GM18502 (cell line): ENCODE data around the gene TIPARP.
"Not testable (repeated sequence)": the region's sequence is repeated elsewhere in the genome, so short reads cannot be mapped to it uniquely, and the experiment has no call there.

Experiments
- ATAC-seq: cut with Tn5 transposase; IDR thresholded peaks from one replicate; pipeline ENCODE4 v1.9.1; 2021; ENCODE audit warnings: mild to moderate bottlenecking; ENCODE audit not compliant: unreplicated experiment, poor library complexity

Gene TIPARP

GRCh38 chr3:156732715-156733421 lies 58.5 kb downstream of the TIPARP start:
- no peak for ATAC-seq

DNA sequence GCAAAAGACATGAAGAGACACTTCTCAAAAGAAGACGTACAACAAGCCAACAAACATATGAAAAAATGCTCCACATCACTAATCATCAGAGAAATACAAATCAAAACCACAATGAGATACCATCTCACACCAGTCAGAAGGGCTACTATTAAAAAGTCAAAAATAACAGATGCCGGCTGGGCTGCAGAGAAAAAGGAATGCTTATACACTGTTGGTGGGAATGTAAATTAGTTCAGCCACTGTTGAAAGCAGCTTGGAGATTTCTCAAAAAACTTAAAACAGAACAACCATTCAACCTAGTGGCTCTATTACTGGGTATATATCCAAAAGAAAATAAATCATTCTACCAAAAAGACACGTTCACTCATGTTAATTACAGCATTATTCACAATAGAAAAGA lies 60.3 kb downstream of the TIPARP start:
- not testable (repeated sequence) for ATAC-seq

- ATAC-seq: no peak
Measured at GRCh38 chr3:156735471-156735870, 61.1 kb downstream of the TIPARP start.

GRCh38 chr3:156737049-156737448 lies 62.7 kb downstream of the TIPARP start:
- ATAC-seq: not testable (repeated sequence)

DNA sequence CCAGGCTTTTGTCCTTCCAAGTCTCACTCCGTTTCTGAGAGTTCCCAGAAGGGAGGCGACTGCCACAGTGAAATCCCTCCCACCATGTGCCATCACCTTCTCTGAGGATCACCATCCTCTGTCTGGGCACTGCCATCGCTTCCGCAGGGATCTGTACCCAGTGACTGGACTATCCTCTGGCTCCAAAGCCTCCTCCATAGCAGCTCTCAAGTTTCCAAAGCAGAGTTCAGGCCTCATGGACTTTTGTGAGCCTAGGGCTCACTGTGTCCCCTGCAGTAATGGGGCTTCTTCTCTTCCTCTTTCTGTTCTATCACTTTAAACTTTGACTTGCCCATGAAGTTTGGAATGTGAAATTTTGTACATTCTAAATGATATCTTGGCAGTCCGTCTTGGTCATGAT lies 63.9 kb downstream of the TIPARP start:
- ATAC-seq: no peak

DNA sequence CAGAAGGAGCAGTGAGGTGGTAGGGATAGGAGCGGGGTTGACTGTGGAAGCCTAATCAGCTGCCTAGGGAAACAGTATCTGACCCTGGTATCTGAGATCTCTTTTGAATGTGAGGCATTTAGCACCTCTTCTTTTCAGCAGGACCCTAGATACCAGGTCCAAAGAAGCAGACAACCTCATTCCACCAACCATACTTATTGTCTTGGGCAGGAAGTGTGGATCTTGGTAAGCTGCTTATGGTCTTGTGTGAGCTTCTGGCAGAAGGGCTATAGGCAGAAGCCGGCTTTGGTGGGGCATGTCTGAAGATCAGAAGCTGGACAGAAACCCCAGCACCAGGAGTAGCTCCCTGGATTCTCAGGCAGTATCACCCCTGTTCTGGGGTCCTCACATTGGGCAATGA lies 65.6 kb downstream of the TIPARP start:
- ATAC-seq: no peak

DNA sequence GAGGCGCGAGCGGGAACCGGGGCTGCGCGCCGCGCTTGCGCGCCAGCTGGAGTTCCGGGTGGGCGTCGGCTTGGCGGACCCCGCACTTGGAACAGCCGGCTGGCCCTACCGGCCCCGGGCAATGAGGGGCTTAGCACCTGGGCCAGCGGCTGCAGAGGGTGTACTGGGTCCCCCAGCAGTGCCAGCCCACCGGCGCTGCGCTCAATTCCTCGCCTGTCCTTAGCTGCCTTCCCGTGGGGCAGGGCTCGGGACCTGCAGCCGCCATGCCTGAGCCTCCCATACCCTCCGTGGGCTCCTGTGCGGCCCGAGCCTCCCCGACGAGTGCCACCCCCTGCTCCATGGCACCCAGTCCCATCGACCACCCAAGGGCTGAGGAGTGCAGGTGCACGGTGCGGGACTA lies 66.2 kb downstream of the TIPARP start:
- not testable (repeated sequence) for ATAC-seq

GRCh38 chr3:156741935-156742334 lies 67.5 kb downstream of the TIPARP start:
- ATAC-seq: no peak

GRCh38 chr3:156742401-156742800 lies 68.0 kb downstream of the TIPARP start:
- ATAC-seq: no peak

DNA sequence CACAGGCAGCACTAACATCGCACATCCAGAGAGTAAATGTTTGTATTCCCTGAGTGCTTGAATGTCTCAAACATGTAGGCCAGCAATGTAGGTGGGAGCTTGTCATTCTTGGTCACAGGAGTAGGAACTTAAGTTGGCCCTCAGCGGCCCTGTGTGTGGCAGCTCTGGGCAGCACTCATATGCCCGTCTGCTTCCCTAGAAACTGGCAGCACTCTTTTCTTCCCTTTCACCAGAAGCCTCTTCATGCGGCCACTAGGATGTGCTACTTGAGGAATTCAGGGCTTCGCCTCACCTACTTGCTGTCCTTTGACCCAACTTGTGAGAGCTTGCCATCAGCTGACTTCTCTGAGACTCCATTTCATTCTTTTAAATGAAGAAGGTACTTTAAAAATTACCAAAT lies 69.5 kb downstream of the TIPARP start:
- ATAC-seq: no peak

- ATAC-seq: no peak
Measured at GRCh38 chr3:156744631-156745030, 70.2 kb downstream of the TIPARP start.

- ATAC-seq: no peak
Measured at GRCh38 chr3:156745766-156746165, 71.4 kb downstream of the TIPARP start.

- ATAC-seq: no peak
Measured at GRCh38 chr3:156747046-156747445, 72.7 kb downstream of the TIPARP start.

DNA sequence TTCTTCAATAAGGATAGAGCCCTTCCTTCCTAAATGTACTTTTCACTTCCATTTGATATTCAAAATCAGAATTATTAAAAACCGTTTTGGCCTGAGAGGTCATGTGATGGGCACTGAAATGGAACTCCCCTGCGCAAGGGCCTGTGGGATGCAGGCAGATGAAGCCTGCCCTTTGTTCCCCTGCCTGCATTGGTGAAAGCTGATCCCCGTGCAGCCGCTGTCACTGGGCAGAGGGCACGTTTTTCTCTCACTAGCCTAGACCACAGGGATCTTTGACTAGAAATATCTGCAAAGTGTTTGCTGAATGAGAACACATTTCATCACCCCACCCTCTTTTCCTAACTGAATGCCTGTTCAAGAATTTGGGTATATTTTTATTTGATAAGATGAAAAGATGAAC lies 74.9 kb downstream of the TIPARP start:
- ATAC-seq: no peak

DNA sequence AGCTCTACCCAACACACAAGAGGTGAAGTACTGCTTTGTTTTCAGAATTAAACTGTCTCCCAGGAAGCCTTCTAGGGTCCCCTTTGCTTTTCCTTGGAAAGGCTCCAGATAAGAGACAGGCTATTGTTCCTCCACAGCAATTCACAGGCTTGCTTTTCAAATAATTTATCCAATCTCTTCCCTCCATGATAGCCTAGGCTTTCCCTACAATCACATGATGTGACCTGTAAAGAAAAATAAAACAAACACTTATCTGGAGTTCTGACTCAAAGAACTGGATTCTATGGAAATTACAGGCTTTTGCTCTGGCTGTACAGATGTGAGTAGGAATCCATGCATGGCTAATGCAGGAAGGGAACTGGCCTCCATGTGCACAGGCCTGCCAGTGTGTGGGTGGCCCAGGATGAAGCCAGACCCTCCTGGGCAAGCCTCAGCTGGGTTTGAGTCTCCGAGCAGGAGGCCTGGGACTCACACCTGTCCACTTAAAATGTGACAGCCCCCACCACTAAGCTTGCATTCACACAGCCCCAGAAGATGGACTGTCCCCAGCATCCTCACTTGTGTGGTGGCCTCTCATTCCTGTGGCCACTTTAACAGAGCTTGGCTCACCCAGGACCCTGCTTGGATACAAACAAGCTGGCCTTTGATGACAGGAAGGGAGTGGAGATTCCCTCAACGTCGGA lies 75.9 kb downstream of the TIPARP start:
- ATAC-seq: no peak

GRCh38 chr3:156750874-156751245 lies 76.5 kb downstream of the TIPARP start:
- ATAC-seq: no peak

DNA sequence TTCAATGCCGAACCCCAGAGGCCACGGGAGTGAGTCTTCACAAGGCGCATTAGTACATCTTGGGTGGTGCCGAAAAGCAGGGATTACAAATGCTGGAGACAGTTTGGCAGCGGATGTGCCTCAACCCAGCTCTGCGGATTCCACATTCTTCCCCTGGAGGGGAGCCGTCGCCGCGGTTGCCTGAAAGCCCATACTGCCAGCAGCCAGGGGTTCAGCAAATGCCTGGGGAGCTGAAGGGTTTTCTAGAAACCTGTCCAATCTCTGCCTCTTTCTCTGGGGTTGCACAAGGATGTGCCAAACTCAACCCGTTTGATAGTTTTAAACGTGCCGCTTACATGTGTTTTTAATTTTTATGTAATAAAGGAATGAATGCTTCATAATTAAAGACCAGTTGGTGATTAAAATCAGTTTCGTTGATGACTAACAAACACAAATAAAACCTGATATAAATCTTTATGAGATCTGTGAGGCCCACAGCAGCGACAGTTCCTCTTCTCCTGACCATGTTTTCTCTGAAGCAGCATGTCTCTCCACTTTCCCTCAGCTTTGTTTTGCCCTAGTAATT lies 77.2 kb downstream of the TIPARP start:
- ATAC-seq: no peak
